GM21381 (cell line): ENCODE measurements around the gene LRP1B.

ENCODE experiments used
- ATAC-seq: cut with Tn5 transposase; IDR thresholded peaks from one replicate; pipeline ENCODE4 v1.9.1; 2021; ENCODE audit warnings: mild to moderate bottlenecking, moderate library complexity; ENCODE audit not compliant: unreplicated experiment

Gene LRP1B

DNA sequence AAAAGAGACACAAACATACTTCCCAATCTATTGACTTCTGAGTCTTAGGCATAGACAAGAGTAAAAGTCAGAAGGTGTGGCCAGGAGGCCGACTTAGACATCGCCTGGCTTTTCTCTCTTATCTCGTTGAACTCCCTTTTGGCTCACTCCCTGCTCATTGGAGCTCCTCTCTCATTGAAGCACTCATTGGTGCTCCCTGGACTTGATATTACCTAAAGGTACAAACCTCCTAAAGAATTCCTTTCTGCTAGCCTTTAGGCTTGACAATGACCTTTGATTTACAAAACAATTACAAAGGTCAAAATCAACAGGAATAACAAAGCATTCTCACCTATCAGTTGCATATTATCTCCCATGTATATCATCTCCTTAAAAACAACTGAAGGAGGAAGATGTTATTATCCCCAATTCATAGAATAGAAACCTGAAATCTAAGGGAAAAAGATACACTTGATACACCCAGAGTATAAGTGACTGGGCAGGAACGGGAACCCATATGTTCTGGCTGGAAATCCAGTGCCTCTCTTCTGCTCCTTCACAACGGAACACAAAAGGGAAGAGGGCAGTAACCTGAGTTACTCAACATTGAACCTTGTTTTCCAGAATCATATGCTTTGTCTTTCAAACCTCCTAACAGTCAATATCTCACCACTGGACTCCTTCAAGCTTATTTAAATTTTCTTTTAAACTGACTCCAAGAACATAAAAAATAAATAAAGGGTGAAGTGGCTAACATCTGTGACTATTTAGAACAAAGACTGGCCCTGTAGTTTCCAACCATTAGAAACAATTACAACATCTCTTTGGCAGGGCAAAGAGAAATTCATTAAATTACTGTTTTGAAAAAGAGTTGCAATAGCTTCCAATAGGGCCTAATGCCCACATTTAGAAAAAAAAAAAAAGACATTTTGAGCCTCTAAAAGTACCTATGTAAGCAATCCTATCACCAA lies 1247.9 kb downstream of the LRP1B start:
- ATAC-seq = no peak

DNA sequence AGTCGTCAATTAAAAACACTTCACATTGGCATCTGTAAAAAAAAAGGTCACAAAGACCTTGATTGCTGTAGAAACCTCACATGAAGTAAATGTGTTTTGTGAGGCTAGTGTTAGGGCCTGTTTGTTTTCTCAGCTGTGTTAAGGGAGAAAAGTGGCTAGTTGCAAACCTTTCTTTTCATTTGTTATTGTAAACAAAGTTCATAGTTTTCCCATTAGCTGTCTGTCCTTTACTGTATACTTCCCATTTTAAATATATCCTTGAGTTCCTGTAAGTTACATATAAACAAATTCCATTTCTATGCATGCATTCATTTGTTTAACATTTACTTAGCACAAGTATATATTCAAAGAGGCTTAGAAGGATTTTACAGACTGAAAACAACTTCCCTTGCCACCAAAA lies 1250.2 kb downstream of the LRP1B start:
- ATAC-seq = no peak

DNA sequence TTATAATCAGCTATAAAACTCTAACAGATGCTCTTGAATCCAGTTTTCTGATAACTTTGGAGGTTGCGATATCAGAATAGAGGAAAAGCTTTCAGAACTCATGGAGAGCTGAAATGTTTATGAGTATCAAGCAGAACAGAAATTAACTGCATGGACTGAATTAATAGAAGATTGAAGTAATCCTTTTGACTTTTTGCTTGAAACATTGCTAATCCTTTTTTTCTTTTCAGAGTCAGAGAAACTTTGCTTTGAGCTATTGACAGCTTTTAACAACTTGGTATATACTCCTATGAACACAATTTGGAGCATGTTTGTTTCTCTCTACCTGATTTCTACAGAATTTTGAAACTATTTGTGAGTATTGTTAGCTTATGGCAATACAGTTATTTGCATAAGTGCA lies 1254.8 kb downstream of the LRP1B start:
- ATAC-seq = no peak

DNA sequence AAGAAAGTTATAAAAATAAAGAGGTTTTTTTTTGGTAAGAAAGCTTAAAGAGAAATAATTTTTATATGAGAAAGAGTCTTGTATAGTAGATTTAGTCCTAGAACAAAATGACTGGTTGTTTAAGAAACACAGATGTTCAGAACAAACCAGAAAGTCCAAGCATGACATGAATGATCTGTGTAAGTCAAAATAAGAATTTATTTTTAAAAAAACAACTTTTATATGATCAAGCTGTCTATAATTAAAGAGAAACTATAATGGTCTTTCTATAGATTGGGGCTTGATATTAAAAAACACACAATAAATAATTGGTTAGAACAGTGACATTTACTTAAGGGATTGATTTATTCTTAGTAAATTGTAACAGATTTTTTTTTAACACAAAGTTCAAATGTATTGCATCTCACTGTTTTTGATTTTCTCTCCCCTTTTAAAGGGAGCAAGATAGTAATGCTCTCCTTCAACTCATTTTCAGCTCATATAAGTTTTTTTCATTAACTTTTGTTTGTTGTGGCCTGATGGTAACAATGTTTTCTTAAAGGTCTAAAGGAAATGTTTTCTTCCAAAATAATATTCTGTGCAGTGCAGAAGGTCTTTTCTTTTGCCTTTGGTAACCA lies 1256.8 kb downstream of the LRP1B start:
- no peak for ATAC-seq

DNA sequence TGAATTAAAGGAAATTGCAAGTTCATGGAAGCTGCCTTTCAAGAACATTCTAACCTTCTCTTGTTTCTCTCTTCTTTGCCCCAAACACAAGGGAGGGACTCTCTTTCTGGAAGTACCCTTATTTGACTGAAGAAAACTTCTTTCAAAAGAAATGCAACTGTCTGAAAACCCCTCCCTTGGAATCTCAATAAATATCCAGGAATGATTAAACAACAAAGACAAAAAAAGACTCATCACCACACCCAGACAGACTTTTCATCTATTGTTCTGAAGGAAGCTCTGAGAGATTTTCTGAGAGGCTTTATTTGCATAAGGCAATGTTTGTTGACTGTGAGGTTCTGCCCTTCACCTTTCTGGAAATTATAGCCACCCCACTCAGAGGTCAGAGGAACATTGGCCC lies 1260.9 kb downstream of the LRP1B start:
- no peak for ATAC-seq

DNA sequence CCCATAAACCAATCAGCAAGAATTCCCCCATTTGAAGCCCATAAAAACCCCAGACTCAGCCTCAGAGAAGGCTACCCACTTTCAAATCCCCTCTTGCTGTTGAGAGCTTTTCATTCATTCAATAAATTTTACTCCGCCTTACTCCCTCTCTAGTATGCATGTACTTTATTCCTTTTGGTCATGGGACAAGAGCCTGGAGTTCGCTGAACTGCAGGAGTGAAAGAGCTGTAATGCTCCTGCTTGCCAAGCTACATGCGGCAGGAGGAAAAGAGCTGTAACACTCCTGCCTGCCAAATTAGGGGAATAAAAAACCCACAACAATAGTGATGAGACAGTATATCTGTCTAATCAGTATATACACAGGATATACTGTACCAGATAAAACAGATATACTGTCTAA lies 1261.7 kb downstream of the LRP1B start:
- ATAC-seq = no peak

DNA sequence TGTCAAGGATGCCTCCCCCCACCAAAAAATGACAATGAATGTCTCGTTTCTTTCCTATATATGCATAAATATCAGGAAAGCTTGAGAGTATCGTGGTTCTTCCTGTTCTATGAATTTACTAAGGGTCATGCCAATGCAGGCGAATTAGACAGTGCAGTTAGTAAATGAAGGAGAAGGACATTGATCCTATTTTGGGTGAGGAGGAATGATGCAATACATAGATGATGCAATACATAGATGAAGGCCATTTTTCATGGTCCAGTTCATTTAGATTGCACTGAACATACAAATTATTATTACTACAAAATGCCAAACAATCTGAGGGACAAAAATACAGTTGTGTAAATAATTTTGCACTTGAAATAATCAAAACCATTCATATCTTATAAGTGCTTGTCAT lies 1265.0 kb downstream of the LRP1B start:
- ATAC-seq = no peak

DNA sequence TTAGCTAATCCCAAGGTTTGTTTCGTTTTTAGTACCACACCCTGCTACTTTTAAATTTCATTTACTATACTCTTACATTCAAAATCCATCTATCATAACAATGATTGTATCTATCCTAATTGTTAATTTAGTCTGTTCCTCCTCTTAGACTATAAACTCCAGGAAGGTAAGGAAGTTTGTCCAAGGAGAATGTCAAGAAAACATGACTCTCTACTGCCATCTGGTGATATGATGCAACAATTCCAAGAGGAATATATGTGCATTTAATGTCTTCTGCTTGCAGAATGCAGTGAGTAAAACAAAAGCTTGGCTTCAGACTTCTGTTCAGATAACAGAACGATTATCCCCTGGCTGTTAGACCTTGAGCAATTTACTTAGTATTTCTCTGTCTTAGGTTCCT lies 1267.1 kb downstream of the LRP1B start:
- no peak for ATAC-seq

DNA sequence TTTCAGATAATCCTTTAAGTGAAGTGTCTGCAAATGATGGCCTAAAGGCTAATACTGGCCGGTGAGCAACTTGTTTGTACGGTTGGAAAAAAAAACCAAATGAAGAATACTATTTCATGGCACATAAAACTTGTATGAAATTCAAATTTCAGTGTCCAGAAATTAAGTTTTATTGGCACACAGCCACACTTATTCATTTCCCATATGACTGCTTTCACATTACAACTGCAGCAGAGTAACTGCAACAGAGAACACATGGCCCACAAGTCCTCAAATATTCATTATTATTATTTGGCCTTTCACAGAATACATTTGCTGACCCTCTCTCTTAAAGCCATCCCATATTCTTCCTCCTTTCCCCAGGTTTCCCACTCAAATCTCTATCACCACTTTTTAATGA lies 1268.6 kb downstream of the LRP1B start:
- no peak for ATAC-seq

DNA sequence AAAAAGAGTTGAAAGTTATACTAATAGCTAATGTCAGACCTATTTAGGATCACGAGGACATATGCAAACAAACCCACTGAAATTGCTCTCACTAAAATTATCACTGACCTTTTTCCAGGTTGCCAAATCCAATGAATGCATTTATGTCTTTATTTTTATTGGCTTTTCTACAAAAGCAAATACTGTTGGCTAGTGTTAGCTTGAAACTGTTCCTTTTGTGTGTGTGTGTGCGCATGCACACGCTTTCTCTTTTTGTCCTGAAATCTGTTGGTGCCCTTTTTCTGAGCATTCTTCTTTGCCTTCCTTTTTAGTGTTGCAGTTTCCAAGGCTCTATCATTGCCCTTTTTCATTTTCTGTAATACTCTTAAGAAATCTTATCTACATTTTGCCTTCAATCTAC lies 1269.2 kb downstream of the LRP1B start:
- no peak for ATAC-seq

DNA sequence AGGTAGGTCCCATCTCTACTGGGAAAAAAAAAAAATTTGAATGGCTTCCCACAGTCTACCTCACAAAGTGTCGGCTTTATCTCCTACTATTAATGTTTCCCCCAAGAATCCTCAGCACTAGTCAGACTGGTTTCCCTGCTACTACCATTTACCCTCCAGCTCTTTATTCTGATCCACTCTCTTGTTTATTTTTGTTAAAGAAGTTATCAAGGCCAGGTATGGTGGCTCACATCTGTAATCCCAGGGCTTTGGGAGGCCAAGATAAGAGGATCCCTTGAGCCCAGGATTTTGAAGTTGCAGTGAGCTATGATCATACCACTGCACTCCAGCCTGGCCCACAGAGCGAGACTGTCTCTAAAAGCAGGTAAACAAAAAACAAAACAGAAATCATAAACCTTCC lies 1275.3 kb downstream of the LRP1B start:
- ATAC-seq = no peak

DNA sequence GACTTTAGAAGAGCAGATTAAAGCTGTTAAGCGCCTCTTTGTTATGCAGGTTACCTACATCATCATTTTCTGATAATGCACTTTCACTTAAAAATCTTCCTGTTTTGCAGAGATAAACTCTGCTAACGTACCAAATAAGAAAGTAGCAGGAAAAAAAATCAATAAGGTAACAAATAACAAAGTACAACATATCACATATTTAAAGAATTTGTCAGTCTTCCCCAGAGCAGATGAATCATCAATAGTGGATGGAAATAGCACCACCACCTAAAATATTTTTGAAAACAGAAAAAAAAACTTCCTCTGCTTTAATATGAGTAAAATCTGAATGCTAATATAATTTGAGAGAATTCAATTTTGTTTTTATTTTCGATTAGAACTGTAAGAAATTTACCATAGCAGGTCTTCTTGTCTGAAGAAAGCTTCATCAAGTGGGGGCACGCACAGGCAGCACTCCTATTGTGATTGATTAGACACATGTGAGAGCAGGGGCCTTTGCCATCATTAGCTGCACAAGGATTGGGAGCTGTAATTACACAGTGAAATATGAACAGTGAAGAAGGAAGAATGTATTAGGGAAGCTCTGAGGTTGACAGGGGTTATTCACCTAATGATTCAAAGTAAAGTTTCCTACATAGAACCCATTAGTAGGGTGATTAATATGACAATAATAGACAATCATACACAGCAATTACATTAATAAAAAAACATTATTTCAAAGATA lies 1279.4 kb downstream of the LRP1B start:
- no peak for ATAC-seq

DNA sequence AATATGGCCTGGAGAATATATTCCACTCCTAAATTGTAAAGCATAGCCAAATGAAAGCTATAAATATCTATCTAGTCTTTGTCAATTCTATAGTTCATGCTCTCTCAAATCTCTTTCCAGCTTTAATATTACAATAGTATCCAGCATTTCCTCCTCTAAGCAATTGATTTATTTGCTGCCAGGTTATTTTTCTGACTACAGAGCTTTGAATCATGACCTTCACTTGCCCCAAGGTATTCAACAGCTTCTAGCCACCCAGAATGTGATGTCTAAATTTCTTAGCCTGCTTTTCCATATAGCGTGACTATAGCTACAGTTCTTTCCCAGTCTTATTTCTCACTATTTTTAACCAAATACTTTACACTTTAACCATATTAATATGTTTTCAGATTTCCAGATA lies 1287.6 kb downstream of the LRP1B start:
- ATAC-seq = no peak

DNA sequence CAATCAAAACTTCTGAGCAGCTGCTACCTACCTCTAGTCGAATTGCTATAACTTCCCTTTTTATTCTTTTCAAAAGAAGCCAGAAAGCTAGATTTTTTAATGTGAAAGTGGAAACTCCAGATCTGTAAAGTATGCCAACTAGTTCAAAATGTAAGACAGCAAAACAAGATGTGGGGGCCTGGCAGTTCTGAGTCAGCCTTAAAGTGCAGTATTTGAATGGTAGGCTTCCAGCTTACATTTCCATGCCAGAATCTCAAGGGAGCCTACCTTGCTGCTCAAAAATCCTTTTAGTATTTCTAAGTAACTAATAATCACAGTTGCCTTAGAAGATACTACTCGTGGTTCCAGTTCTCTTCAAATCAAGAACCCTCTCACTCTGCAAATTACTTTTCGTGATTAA lies 1288.7 kb downstream of the LRP1B start:
- no peak for ATAC-seq

DNA sequence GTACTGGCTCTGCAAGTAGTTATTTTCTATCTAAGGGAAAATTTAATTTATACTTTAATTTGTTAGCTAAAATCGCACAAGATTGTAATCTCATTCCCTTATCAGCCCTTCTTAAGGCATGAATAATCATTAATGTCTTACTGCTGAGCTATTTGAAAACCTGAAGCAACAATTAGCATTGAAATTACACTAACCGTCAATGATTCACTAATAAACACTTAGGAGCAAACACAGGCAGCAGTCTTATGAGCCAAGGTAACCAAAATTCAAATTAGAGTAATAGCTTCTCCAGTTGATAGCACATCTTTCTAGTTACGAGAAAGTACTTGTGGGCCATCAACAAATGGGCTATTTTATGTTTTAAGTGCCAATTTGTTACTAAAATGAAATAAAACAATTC lies 1289.7 kb downstream of the LRP1B start:
- no peak for ATAC-seq

DNA sequence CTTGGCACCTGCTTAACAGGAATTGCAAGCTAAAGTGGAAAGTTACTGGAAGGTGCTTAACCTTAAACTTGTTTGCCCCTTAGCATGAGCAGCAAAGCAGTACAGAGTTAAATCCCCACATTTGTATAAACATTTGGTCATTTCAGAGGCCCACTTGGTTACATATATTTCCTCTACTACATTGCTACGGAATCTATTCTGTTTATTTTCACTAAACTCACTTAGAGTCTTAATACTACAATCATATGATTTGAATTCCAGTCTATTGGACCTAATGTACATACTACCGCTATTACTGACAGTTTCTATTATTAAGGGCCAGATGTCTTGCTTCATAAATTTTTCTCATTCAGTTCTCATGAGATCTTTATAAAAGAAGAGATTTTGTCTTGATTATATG lies 1294.0 kb downstream of the LRP1B start:
- no peak for ATAC-seq

DNA sequence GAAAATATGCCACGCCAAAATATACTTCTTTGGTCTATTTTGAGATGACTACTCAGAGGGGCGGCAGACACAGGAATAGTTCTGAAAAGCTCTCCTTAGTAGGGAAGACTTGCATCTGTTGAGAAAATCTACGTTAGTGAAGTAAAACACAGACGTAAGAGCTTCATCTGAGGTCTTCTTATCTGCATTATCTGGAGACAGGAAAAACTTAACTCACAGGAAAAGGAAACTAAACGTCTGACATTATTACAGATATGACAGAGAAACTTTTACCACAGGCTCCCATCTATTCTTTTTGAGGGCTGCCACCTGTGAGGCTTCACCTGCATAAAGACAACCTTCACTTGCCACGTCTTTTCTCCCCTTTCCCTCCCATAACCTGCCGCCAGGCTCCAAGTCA lies 1295.7 kb downstream of the LRP1B start:
- no peak for ATAC-seq

DNA sequence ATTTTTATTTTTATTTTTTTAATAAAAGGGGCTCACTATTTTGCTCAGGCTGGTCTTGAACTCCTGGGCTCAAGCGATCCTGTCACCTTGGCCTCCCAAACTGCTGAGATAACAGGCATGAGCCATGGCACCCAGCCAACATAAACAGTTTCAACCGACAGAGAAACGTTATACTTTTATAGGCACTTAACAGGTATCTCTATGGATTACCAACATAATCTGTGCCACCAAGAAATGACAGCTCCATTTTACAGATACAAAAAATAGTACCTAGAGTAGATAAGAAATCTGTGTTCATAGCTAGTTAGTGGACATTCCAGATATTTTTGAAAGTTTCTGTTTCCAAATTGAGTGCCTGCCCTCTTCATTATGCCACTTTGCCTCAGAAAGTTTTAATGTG lies 1316.7 kb downstream of the LRP1B start:
- ATAC-seq = no peak

DNA sequence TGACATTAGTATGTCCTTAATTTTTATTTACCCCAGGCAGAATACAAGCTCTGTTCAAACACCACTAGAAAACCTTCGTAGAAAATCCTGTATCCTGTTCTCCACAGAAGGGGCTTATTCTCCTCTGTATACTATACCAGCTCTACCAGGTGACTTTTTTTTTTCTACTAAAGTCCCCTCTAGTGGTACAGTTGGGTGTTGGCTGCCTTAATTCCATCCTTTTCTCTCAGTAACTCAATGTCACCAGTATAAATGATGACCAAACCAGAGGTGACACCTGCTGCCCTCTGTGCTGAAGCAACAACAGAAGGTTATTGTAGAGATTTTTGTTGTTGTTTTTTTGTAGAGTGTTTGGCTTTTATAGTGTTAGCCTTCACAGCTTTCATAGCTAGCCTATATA lies 1322.0 kb downstream of the LRP1B start:
- no peak for ATAC-seq

DNA sequence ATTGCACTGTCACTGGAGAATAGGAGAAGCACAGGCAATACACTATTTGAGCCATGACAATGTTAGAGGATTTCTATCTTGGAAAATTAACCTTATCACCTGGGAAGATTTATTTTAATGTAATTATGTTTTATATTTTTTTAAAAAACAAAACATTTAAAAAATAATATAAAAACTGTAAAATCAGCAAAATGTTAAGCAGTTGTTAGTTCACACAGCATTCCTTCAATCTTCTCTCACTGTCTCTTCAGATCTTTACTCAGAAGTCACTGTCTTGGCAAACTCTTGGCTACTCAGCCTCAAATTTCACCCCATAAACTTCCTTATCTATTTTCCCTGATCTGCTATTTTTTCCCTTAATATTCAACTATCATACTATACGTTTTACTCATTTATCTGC lies 1322.6 kb downstream of the LRP1B start:
- ATAC-seq = no peak

DNA sequence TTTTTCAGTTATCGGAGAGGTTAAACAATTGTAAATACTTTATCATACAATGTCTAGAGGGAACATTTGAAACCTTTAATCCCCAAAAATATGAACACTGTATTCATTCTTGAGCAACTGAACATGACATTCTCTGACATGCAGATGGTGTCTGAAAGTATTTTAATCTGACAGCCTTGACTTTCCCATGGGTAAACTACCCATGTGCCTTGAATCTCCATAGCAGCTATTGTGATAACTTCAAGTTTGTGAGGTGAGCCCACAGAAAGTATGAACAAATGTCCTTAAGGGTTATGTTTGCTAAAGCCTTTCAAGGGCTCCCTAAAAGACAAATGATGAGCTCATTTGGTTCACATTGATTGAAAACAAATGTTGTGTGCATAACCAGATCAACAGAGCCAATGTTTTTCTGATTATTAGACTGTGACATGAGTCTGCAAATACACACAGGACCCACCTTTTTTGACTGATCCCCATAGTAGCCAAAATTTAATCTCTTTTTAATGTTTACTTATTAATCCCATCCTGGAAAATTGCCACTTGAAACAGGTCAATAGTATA lies 1326.0 kb downstream of the LRP1B start:
- no peak for ATAC-seq

DNA sequence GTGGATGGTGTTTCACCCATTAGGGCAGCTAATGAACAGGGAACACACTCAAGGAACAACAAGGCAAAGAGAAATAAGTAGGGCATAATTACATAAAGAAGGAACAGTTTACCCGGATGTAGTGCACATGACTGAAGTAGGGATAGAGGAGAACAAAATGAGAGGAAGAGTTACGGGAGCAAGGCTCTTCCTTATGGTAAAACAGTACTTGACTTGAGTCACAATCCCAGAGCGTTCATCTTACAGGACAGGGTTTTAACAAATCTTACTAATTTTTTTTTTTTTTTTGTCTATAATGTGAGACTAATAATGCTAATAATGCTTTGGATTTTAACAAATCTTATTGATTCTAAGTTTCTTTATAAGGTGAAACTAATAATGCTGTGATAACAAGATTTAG lies 1329.5 kb downstream of the LRP1B start:
- ATAC-seq = no peak
